SU-DHL-6 (cell line): Measurements from ENCODE around the gene AK9.

Source experiments
- CTCF ChIP-seq: fragments of 200-600 bp; sonication (generic); IDR thresholded peaks from one replicate; pipeline ENCODE4 v1.5.1; 2017; ENCODE audit warnings: antibody characterized with exemption, mild to moderate bottlenecking, low read length, moderate library complexity; ENCODE audit not compliant: insufficient read depth, poor library complexity, severe bottlenecking
- EZH2phosphoT487 ChIP-seq: fragments of 200-600 bp; sonication (generic), shearing (Covaris generic); conservative IDR thresholded peaks from 2 replicates; pipeline ENCODE4 v1.6.1; 2018; ENCODE audit warnings: mild to moderate bottlenecking, antibody characterized with exemption, low read length, moderate library complexity, mixed read lengths

- TF ChIP-seq CTCF (no peak), EZH2phosphoT487 (no peak)
Measured at GRCh38 chr6:109477184-109477583, 213.8 kb downstream of the AK9 start.
